ENCODE results near the gene MTUS2.

Gene MTUS2

DNA sequence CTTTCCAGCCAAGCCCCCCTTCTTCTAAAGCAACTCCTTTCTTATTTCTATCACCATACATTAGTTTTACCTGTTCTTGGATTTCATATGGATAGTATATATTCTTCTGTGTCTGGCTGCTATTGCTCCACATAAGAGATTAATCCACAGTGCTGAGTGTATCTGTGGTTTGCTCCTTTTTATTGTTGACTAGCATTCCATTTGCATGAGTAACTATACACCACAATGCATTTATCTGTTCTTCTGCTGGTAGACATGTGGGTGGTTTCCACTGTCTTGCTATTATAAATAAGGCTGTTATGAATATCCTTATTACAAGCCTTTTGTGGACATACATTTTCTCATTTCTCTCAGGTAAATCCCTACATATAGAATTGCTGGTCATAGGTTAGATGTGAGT lies 637.2 kb downstream of the MTUS2 start:
- TF ChIP-seq EZH2phosphoT487 (IDR thresholded peaks at IDR 0.05; ENCODE audit: low read length) = no peak
- TF ChIP-seq EZH2 (optimal IDR thresholded peaks at IDR 0.05; ENCODE audit: low read depth, low read length) = no peak
- TF ChIP-seq, protein P1, sequence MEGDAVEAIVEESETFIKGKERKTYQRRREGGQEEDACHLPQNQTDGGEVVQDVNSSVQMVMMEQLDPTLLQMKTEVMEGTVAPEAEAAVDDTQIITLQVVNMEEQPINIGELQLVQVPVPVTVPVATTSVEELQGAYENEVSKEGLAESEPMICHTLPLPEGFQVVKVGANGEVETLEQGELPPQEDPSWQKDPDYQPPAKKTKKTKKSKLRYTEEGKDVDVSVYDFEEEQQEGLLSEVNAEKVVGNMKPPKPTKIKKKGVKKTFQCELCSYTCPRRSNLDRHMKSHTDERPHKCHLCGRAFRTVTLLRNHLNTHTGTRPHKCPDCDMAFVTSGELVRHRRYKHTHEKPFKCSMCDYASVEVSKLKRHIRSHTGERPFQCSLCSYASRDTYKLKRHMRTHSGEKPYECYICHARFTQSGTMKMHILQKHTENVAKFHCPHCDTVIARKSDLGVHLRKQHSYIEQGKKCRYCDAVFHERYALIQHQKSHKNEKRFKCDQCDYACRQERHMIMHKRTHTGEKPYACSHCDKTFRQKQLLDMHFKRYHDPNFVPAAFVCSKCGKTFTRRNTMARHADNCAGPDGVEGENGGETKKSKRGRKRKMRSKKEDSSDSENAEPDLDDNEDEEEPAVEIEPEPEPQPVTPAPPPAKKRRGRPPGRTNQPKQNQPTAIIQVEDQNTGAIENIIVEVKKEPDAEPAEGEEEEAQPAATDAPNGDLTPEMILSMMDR (IDR thresholded peaks at IDR 0.05; ENCODE audit: low read length) = no peak
- H3K27ac ChIP-seq (ENCODE audit: low read length) = no peak overlapping the region

DNA sequence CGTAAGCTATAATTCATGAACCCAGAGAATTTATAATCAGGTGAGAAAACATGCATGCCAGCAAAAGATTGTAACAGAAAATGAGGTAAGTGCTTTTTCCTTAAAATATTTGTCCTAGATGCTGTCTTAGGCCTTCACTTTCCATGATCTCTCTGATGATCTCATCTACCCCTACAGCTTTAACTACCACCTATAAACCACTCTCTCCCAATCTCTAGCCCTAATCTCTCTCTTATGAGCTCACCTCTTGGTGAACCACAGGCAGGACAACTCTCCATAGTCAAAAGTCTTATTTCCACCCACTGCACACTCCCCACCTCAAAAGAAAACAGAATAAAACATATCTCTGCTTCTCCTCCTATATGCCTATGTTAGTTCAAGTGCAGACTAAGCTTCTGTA lies 638.3 kb downstream of the MTUS2 start:
- Histone ChIP-seq H3K27ac (ENCODE audit: low read length) (no peak overlapping the region), H3K4me2 (ENCODE audit: low read depth, low read length) (no peak overlapping the region), H3K79me2 (ENCODE audit: low read length) (no peaks in the 10 kb centered on the region), H3K4me1 (ENCODE audit: low read length) (no peaks in the 10 kb centered on the region), H3K9ac (ENCODE audit: low read length) (no peak overlapping the region), H3F3A (ENCODE audit: insufficient read depth, low read length) (no peaks in the 10 kb centered on the region), H3K4me3 (ENCODE audit: low read length) (no peak overlapping the region), H4K20me1 (ENCODE audit: insufficient read depth, low read length) (no peaks in the 10 kb centered on the region), H3K27me3 (replicated peaks; ENCODE audit: insufficient read depth, low read length) (no peaks in the 10 kb centered on the region), H3K36me3 (replicated peaks; ENCODE audit: insufficient read depth, low read length) (no peaks in the 10 kb centered on the region), H3K9me2 (replicated peaks; ENCODE audit: insufficient read depth, low read length) (no peaks in the 10 kb centered on the region), H3K9me3 (replicated peaks; ENCODE audit: insufficient read depth, low read length) (no peaks in the 10 kb centered on the region), H2AFZ (ENCODE audit: low read length) (no peak overlapping the region)
- DNase-seq = no peak
- TF ChIP-seq, protein P1 (IDR thresholded peaks at IDR 0.05; ENCODE audit: low read length) = no peak
- TF ChIP-seq EZH2 (optimal IDR thresholded peaks at IDR 0.05; ENCODE audit: low read depth, low read length) = no peak

More for the DNA sequence above, 637.2 kb downstream of the MTUS2 start:
- H3K9me3 ChIP-seq (replicated peaks; ENCODE audit: insufficient read depth, low read length) = no peaks in the 10 kb centered on the region
- DNase-seq = no peak
- no peaks in the 10 kb centered on the region for H3K9me2 ChIP-seq (replicated peaks; ENCODE audit: insufficient read depth, low read length)
- no peaks in the 10 kb centered on the region for H3F3A ChIP-seq (ENCODE audit: insufficient read depth, low read length)
- no peaks in the 10 kb centered on the region for H4K20me1 ChIP-seq (ENCODE audit: insufficient read depth, low read length)
- H3K4me3 ChIP-seq (ENCODE audit: low read length) = no peak overlapping the region
- no peaks in the 10 kb centered on the region for H3K27me3 ChIP-seq (replicated peaks; ENCODE audit: insufficient read depth, low read length)
- no peaks in the 10 kb centered on the region for H3K36me3 ChIP-seq (replicated peaks; ENCODE audit: insufficient read depth, low read length)
- no peaks in the 10 kb centered on the region for H3K4me1 ChIP-seq (ENCODE audit: low read length)
- no peaks in the 10 kb centered on the region for H3K79me2 ChIP-seq (ENCODE audit: low read length)
- no peak overlapping the region for H3K9ac ChIP-seq (ENCODE audit: low read length)
- H3K4me2 ChIP-seq (ENCODE audit: low read depth, low read length) = no peak overlapping the region
- no peak overlapping the region for H2AFZ ChIP-seq (ENCODE audit: low read length)

DNA sequence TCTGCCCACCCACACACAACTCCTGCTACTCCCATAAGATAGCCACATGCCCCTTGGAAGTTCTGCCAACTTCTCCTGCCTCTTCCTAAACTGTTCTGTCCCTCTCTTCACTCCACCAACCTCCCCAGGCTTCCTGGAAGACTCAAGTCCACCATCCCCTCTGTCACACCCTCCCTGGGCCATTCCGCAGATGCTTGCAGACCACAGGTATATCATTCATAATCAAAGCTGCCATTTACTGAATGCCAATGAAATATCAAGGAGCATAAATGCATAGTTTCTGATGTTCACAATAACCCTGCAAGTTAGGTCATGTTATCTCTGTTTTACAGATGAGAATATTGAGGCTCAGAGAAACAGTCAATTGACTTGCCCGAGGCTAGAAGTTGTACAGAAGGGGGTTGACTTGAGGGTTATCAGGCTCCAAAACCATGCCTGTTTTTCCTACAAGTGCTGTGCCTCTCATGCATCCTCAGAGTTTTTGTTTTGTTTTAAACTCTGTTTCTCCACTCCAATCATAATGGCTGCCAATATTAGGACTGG lies 639.7 kb downstream of the MTUS2 start:
- Histone ChIP-seq H3K9ac (ENCODE audit: low read length) (no peak overlapping the region), H3K9me3 (replicated peaks; ENCODE audit: insufficient read depth, low read length) (no peaks in the 10 kb centered on the region), H3K27ac (ENCODE audit: low read length) (no peak overlapping the region), H3K36me3 (replicated peaks; ENCODE audit: insufficient read depth, low read length) (no peaks in the 10 kb centered on the region), H3K4me1 (ENCODE audit: low read length) (no peaks in the 10 kb centered on the region), H2AFZ (ENCODE audit: low read length) (no peak overlapping the region), H3F3A (ENCODE audit: insufficient read depth, low read length) (no peaks in the 10 kb centered on the region), H3K27me3 (replicated peaks; ENCODE audit: insufficient read depth, low read length) (no peaks in the 10 kb centered on the region), H3K4me2 (ENCODE audit: low read depth, low read length) (no peak overlapping the region), H4K20me1 (ENCODE audit: insufficient read depth, low read length) (no peaks in the 10 kb centered on the region), H3K9me2 (replicated peaks; ENCODE audit: insufficient read depth, low read length) (no peaks in the 10 kb centered on the region), H3K4me3 (ENCODE audit: low read length) (no peak overlapping the region), H3K79me2 (ENCODE audit: low read length) (no peaks in the 10 kb centered on the region)
- no peak for DNase-seq
- TF ChIP-seq, protein P1 (IDR thresholded peaks at IDR 0.05; ENCODE audit: low read length) = no peak
- TF ChIP-seq EZH2phosphoT487 (IDR thresholded peaks at IDR 0.05; ENCODE audit: low read length) = no peak
- no peak for TF ChIP-seq EZH2 (optimal IDR thresholded peaks at IDR 0.05; ENCODE audit: low read depth, low read length)

All from MM.1S (cell line).